Thymus (tissue), 11 donors: ENCODE results near the gene PHC3. TPM values are rescaled to one million over a fixed set of nuclear protein-coding genes. Genes with fewer than 3 reads are reported as not detected.

ENCODE experiments used
- DNase-seq, 9 donors: peaks; one replicate each; pipeline ENCODE4 v3.0.0-alpha.2; 2013; ENCODE audit warnings: low spot score in 9 of 9, low read depth in 6 of 9, missing footprints in 1 of 9
- H3K27ac ChIP-seq, 2 donors: one replicate each; pipeline ENCODE4 v1.5.1; 2013; ENCODE audit warnings: control low read depth in 1 of 2, low read depth in 1 of 2, low read length in 1 of 2, mild to moderate bottlenecking in 1 of 2, moderate library complexity in 1 of 2
- H3K27me3 ChIP-seq, 2 donors: one replicate each; pipeline ENCODE4 v1.5.1; 2013; ENCODE audit warnings: low read length in 1 of 2; ENCODE audit not compliant: control insufficient read depth in 2 of 2, insufficient read depth in 1 of 2
- H3K36me3 ChIP-seq, 2 donors: one replicate each; pipeline ENCODE4 v1.5.1; 2013; ENCODE audit warnings: low read length in 1 of 2, mild to moderate bottlenecking in 1 of 2, moderate library complexity in 1 of 2; ENCODE audit not compliant: control insufficient read depth in 2 of 2, insufficient read depth in 2 of 2
- H3K4me1 ChIP-seq, 2 donors: one replicate each; pipeline ENCODE4 v1.5.1; 2013; ENCODE audit warnings: low read length in 2 of 2; ENCODE audit not compliant: control insufficient read depth in 2 of 2, insufficient read depth in 2 of 2
- H3K4me3 ChIP-seq, 2 donors: one replicate each; pipeline ENCODE4 v1.5.1; 2013; ENCODE audit warnings: low read length in 2 of 2, control low read depth in 1 of 2, mild to moderate bottlenecking in 1 of 2
- H3K9me3 ChIP-seq, 2 donors: one replicate each; pipeline ENCODE4 v1.5.1; 2013; ENCODE audit warnings: low read length in 1 of 2, mild to moderate bottlenecking in 1 of 2; ENCODE audit not compliant: control insufficient read depth in 2 of 2, insufficient read depth in 1 of 2
- WGBS: extraction: QIAGEN DNeasy Blood & Tissue Kit; methylation state at CpG from one replicate; pipeline ENCODE4 v1.1.7; 2013; 5-methylcytosine and 5-hydroxymethylcytosine counted together
- polyA plus RNA-seq: library from polyadenylated mRNA; stranded (reverse); fragments of 200-250 nt; gene quantifications from one replicate; pipeline ENCODE4 v1.2.3, GENCODE V29; 2013
- total RNA-seq: library from RNA; stranded (reverse); fragments of 120-200 nt; gene quantifications from one replicate; pipeline ENCODE4 v1.2.4, GENCODE V29; 2013
- donor health status: healthy.

PHC3 gene
- total and polyA plus RNA-seq, 2 donors, result 11.7 to 21.3 TPM

GRCh38 chr3:170049146-170050000 lies 132.2 kb downstream of the PHC3 start:
- peaks cover 4 to 14% of the 10 kb centered on the region in 2 donors for H3K4me1 ChIP-seq
- no peak overlapping the region for H3K4me3 ChIP-seq
- WGBS, result 94% methylated on average over 10 of the region's 10 CpGs
- no peak for DNase-seq
- H3K27me3 ChIP-seq, result no peaks in the 10 kb centered on the region
- no peaks in the 10 kb centered on the region for H3K9me3 ChIP-seq
- no peaks in the 10 kb centered on the region for H3K36me3 ChIP-seq
- H3K27ac ChIP-seq, result no peak overlapping the region

DNA sequence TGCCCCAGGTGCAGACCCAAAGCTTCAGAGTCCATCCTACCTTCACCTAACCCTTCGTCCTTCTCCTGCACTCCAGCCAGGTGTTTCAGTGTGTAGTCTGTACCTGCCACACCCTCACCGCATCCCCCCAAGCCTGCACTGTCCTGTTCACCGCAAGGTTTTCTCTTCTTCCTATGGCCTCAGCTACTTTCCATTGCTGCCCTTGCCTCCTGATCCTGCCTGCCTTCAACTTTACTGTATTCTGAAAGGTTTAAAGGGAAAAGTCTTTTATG lies 134.5 kb downstream of the PHC3 start:
- WGBS, result 100% methylated on average over 3 of the region's 3 CpGs
- H3K27ac ChIP-seq, result no peak overlapping the region
- H3K4me1 ChIP-seq, result peaks cover 4 to 15% of the 10 kb centered on the region in 2 donors

GRCh38 chr3:170046269-170047132 lies 135.0 kb downstream of the PHC3 start:
- Histone ChIP-seq H3K36me3 (no peaks in the 10 kb centered on the region), H3K9me3 (no peaks in the 10 kb centered on the region), H3K4me3 (no peak overlapping the region), H3K27me3 (no peaks in the 10 kb centered on the region), H3K4me1 (peaks cover 4 to 15% of the 10 kb centered on the region in 2 donors), H3K27ac (no peak overlapping the region)
- no peak for DNase-seq
- WGBS, result 97% methylated on average over 5 of the region's 5 CpGs

More for the DNA sequence above, 134.5 kb downstream of the PHC3 start:
- DNase-seq, result no peak
- H3K36me3 ChIP-seq, result no peaks in the 10 kb centered on the region
- no peaks in the 10 kb centered on the region for H3K9me3 ChIP-seq
- no peak overlapping the region for H3K4me3 ChIP-seq
- no peaks in the 10 kb centered on the region for H3K27me3 ChIP-seq

DNA sequence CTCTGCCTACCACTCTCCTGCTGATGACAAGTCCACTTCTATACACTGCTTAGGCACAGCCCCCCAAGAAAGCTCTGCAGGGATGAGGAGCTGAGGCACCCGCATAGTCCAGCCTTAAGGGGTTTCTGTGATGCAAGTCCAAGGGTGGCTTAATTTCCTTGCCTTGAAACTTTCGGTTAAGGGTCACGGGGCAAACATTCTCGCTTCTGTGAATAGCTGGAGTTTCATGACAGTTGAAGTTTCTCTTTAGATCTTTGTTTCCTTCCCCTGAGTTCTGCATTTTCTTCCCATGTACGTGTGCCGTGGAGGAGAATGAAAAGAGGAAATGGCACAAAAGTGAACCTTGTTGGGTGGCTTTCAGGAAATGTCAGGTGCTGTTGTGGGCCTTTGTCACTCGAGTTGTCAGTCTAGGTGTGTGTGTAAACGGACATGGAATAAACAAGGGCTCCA lies 136.7 kb downstream of the PHC3 start:
- DNase-seq, result peak in 1 of 9 donors; percentile 61
- no peak overlapping the region for H3K4me3 ChIP-seq
- peak overlapping the region; percentile 15 to 67 for H3K27ac ChIP-seq
- H3K27me3 ChIP-seq, result peaks cover 6 to 8% of the 10 kb centered on the region in 2 donors
- H3K4me1 ChIP-seq, result peaks cover 4 to 15% of the 10 kb centered on the region in 2 donors
- no peaks in the 10 kb centered on the region for H3K9me3 ChIP-seq
- no peaks in the 10 kb centered on the region for H3K36me3 ChIP-seq
- WGBS, result 19% methylated on average over 8 of the region's 8 CpGs

GRCh38 chr3:170044271-170044670 lies 137.3 kb downstream of the PHC3 start:
- 91% methylated on average over 8 of the region's 8 CpGs for WGBS
- DNase-seq, result no peak
- H3K27me3 ChIP-seq, result peaks cover 10 to 13% of the 10 kb centered on the region in 2 donors
- H3K4me1 ChIP-seq, result peaks cover 4 to 15% of the 10 kb centered on the region in 2 donors
- no peaks in the 10 kb centered on the region for H3K9me3 ChIP-seq
- H3K4me3 ChIP-seq, result no peak overlapping the region
- no peaks in the 10 kb centered on the region for H3K36me3 ChIP-seq
- peak overlapping the region; percentile 15 to 67 for H3K27ac ChIP-seq

GRCh38 chr3:170043506-170043905 lies 138.0 kb downstream of the PHC3 start:
- DNase-seq, result no peak
- Histone ChIP-seq H3K9me3 (peaks cover 0 to 3% of the 10 kb centered on the region in 2 donors), H3K4me3 (no peak overlapping the region), H3K27ac (no peak overlapping the region), H3K27me3 (peaks cover 14 to 21% of the 10 kb centered on the region in 2 donors), H3K4me1 (peaks cover 4 to 19% of the 10 kb centered on the region in 2 donors), H3K36me3 (no peaks in the 10 kb centered on the region)
- 96% methylated on average over 7 of the region's 7 CpGs for WGBS

GRCh38 chr3:170040418-170040817 lies 141.1 kb downstream of the PHC3 start:
- no peak for DNase-seq
- no peak overlapping the region for H3K4me3 ChIP-seq

GRCh38 chr3:170038434-170039110 lies 143.0 kb downstream of the PHC3 start:
- Histone ChIP-seq H3K9me3 (peaks cover 0 to 11% of the 10 kb centered on the region in 2 donors), H3K36me3 (no peaks in the 10 kb centered on the region), H3K27me3 (peaks cover 14 to 33% of the 10 kb centered on the region in 2 donors), H3K4me1 (peaks cover 9 to 18% of the 10 kb centered on the region in 2 donors), H3K4me3 (peak overlapping the region; percentile 52 to 67), H3K27ac (no peak overlapping the region)
- WGBS, result 3% methylated on average over 51 of the region's 51 CpGs
- peak in 3 of 9 donors; percentile 21 to 68 (median 59) for DNase-seq

More at GRCh38 chr3:170040418-170040817, 141.1 kb downstream of the PHC3 start:
- 84% methylated on average over 8 of the region's 8 CpGs for WGBS
- H3K36me3 ChIP-seq, result no peaks in the 10 kb centered on the region
- H3K27me3 ChIP-seq, result peaks cover 14 to 33% of the 10 kb centered on the region in 2 donors
- H3K9me3 ChIP-seq, result peaks cover 0 to 7% of the 10 kb centered on the region in 2 donors
- H3K4me1 ChIP-seq, result peaks cover 10 to 24% of the 10 kb centered on the region in 2 donors
- no peak overlapping the region for H3K27ac ChIP-seq
